Gastroesophageal sphincter (tissue), 3 donors: ENCODE results near the gene STOX2.

ENCODE experiments used
- CTCF ChIP-seq, 4 experiments: fragments of 200-600 bp in 2 of 4; fragments of 450-650 bp in 2 of 4; sonication (generic) in 1 of 4; IDR thresholded peaks; one replicate each; pipeline ENCODE4 v1.5.1; 2017 to 2019; ENCODE audit warnings: antibody characterized with exemption in 4 of 4, mild to moderate bottlenecking in 2 of 4, moderate library complexity in 2 of 4
- EP300 ChIP-seq: sonication (generic); formaldehyde crosslinking; IDR thresholded peaks from one replicate; pipeline ENCODE4 v1.6.1; 2017; ENCODE audit warnings: antibody characterized with exemption, mild to moderate bottlenecking
- POLR2AphosphoS5 ChIP-seq: sonication (generic); formaldehyde crosslinking; IDR thresholded peaks from one replicate; pipeline ENCODE4 v1.6.1; 2017; ENCODE audit warnings: antibody characterized with exemption

GRCh38 chr4:183860119-183860518, 45.0 kb upstream of the STOX2 start:
- TF ChIP-seq CTCF (IDR thresholded peaks at IDR 0.05) (no peak), POLR2AphosphoS5 (no peak), EP300 (no peak)
